ENCODE results near the gene FECH.

The FECH gene

GRCh38 chr18:57579934-57580333 is 6.6 kb downstream of the FECH start:
- no peak for DNase-seq

- no peak for DNase-seq
Measured at GRCh38 chr18:57576316-57576715, 10.2 kb downstream of the FECH start.

- DNase-seq: no peak
Measured at GRCh38 chr18:57575542-57575941, 11.0 kb downstream of the FECH start.

- DNase-seq: no peak
Measured at GRCh38 chr18:57574866-57575265, 11.6 kb downstream of the FECH start.

DNA sequence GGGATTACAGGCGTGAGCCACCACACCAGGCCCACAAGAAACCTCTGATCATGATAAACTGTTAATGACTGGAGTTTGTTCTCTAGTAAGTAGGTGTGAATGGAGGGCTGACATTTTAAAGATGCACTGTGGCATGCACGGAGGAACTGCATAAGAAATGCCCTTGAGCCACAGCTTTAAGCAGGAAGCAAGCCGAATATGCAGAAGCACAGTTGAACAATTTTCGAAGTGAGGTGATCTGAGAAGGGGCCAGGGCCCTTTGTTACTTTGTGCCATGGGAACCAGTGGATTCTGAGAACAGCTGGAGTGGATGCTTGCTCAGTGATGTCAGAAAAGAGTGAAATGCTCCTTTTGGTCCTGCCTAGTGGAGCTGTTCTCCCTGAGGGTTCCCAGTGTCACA is 16.3 kb downstream of the FECH start:
- DNase-seq: no peak

GRCh38 chr18:57569133-57569532 is 17.4 kb downstream of the FECH start:
- DNase-seq: no peak

DNA sequence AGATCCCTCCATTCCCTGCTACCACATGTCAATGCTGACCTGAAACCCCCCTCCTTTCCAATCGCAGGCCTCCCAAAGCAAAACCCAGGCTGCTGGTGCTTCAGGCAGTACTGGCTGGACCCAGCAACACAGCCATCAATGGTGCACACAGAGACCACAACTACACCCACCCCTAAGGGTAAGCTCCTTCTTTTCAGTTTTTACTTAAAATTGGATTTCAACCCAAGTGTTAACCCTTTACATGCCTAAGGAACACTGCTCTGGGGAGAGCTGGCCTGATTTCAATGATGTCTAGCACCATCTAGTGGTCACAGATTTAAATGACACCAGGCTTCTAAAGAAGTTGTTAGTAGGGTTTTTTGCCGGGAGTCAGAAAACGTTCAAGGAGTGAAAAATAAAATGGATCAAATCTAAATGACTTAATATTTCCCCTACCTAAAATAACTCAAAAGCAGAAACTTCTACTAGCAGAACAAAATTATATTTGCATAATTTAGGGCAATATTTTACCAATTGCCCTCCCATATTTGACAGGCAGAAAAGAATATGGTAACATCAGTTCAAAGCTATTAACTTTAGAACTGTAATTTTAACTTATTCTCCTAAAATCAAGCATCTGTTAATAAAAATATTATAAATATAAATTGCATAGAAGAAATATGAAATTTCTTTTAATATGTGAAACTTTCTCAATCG is 24.6 kb downstream of the FECH start:
- peak; percentile 59 for DNase-seq

DNA sequence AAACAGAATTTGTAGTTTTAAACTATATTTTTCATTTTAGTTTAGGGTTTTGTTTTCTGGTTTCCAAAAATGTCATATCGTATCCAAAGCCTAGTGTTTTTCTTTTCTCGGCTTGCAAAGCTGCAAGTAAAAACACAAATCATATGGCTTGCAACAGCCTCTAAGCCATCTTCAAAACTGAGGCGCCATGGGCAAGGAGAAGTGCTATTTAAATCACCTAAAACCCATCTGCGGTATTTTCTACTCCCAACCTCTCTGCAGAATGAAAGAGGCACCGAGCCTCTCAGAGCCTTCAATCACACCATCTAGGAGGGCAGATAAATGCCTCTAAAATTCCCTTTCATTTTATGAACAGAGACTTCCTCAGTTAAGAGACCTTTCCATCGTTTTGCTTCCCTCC is 25.2 kb downstream of the FECH start:
- DNase-seq: no peak

DNA sequence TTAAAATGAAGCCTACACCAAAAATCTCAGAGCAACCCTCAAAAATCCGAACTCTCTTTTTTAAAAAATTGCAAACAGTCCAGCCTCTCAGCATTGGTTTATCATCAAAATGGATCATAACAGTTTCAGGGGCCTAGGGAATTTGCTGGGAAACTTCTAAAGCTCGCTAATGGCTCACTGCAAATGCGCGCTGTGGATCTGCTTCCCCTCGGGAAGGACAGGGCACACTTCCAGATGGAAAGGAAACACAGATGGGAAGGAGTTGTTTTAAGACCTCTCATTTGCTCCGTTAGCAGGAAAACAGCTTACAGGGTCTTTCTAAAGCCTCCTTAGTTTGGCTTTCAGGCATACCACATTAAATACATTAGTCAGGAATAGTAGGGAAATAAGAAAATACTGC is 27.2 kb downstream of the FECH start:
- no peak for DNase-seq

GRCh38 chr18:57555134-57555533 is 31.4 kb downstream of the FECH start:
- DNase-seq: no peak

DNA sequence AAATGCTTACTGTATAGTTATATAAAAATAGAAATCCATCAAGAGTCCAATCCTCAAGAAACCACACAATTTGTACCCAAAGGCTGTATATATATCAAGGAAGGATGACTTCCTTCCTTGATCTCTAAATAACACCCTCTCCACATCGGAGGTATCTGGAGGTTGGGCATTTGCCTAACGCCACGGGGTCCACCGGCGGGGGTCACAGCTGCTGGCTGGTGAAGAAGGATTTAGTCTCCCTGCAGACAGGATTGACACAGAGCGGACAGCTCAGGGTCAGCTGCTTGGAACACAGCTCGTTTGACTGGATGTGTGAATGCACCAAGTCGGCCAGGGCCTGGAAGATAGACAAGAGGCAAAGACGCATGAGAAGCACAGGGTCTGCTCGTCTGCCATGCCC is 36.0 kb downstream of the FECH start:
- no peak for DNase-seq

- DNase-seq: no peak
Measured at GRCh38 chr18:57547260-57547659, 39.2 kb downstream of the FECH start.

- DNase-seq: no peak
Measured at GRCh38 chr18:57544936-57545660, 41.4 kb downstream of the FECH start.

DNA sequence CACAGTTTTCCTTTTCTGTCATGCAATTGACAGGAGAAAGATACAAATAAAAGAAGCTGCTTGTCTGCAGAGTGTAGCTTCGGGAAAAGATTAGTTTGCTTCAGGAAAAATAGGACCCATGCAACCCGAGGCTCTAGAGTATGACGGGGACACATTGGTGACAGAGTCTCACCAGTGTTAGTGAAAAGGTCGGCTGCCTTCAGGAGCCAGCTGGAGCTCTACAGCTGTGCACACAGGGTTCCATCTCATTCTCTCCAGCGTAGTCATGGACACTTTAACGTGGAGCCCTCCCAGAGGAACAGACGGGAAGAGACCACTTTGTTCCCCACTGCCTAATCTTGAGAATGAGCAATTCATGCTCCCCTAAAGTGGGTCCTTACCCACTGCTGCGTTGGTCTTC is 42.9 kb downstream of the FECH start:
- no peak for DNase-seq

- DNase-seq: no peak
Measured at GRCh38 chr18:57542812-57543427, 43.6 kb downstream of the FECH start.

- no peak for DNase-seq
Measured at GRCh38 chr18:57542126-57542525, 44.4 kb downstream of the FECH start.

- DNase-seq: no peak
Measured at GRCh38 chr18:57539702-57540101, 46.8 kb downstream of the FECH start.

- no peak for DNase-seq
Measured at GRCh38 chr18:57538614-57539013, 47.9 kb downstream of the FECH start.

DNA sequence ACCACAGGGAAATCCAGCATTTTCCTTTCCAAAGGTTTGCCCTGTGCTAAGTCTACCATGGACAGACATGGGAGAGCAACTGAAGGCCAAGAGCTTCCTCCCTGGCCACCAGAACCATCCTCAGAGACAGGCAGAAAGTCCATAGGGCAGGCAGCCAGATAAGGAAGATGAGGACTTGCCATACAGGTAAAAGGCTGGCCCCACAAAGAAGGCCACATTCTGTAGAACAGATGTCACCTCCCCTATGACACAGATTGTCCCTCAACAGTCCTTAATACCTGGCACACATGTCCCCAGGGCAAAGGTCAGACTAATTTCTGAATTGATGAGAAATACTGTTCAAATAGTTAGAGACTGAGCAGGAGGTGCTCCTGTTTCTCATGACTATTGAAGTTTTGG is 52.0 kb downstream of the FECH start:
- no peak for DNase-seq

DNA sequence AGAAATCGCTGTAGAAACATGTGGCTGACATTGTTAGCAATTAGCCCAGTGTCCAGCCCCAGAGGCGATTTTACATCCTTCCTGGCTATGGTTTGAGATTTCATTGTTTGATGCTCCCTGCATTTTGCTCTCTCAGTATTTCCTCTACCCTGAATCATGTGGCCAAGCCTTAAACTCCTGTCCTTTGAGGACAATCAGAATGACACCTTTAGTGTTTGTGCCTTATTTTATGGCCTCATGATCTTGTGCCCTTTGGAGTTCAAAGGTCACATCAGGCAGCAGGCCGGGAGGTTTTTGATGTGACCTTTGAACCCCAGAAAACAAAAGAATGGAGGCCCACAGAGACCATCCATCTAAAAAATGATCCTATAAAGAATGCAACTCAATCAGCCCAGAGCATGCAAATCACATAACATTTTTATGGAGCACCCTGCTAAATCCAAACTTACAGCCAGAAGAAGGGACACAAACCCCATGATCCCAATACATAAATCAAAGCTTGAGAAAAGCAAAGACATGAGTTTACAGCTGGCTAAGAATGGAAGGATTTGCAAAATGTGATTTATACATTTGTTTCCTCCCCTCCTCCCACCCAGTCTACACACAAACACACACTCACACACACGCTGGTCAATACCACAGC is 52.5 kb downstream of the FECH start:
- DNase-seq: no peak

DNA sequence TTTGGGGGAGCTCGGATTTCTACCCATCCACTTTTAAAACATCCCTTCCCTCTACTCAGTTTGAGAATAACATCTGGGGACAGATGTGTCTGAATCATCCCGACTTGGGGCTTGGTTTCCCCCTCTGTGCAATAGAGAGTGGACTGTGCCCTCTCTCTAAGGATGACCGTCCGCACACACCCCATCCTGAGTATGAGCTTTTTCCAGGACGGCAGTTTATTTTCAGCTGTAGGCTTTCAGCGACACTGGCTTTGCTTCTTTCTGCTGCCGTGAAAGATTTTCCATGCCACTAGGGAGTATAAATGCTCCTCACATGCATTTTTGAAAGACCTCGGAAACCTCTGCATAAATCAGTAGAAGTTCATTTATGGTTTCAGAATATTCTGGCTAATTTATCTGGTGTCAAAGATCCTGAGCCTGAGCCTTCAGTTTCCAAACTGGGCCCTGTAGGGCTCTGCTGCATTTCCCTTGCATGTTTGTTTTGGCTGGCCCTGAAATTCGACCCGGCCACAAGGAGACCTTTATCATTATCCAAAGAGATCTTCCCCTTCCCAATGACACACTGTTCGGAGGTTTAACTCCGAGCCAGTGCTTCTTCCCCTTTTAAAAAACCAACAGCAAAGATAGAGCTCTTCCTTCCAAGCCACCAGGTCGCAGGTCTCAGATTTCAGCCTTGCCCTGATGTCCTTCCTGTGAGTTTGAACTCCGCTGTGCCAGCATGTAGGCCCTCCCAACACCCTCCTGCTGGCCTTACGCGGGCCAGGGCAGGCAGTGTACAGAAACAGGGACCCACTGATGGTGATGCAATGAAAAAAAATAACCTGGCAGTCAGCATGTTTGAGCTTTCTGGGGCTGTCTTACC is 53.3 kb downstream of the FECH start:
- no peak for DNase-seq

DNA sequence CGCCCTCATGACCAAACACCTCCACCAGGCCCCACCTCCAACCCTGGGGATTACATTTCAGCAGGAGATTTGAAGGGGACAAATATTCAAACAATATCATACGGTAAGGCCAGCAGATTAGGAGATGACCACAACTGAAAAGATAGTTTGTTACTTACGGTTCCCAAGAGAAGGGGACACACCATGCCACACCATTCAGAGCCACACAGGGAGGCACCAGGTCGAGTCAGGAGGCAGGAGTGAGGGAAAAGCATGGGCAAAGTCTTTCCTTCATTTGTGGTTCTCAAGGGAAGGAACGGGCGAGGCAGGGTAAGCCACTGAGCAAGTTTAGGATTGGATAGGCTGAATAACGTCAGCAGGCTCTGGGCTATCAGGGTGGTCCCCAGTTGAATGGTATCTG is 57.4 kb downstream of the FECH start:
- DNase-seq: no peak
